GM23338 (cell line): Measurements from ENCODE around the gene REV3L. TPM values are rescaled to one million over a fixed set of nuclear protein-coding genes. Genes with fewer than 3 reads are reported as not detected.

Experiments
- ATAC-seq: fragments of 200-7000 bp; cut with Tn5 transposase; 3 replicates; pipeline ENCODE4 v1.9.1; 2020
- DNase-seq: peaks from one replicate; pipeline ENCODE4 v3.0.0-alpha.2; 2015; ENCODE audit warnings: low spot score
- H2AFZ ChIP-seq: fragments of 200-600 bp; sonication (generic); 2 replicates; pipeline ENCODE4 v1.8.0; 2016; ENCODE audit warnings: antibody characterized with exemption, mild to moderate bottlenecking, moderate library complexity
- H3F3A ChIP-seq: fragments of 200-600 bp; sonication (generic); replicated peaks from 2 replicates; pipeline ENCODE4 v1.8.0; 2017; ENCODE audit warnings: antibody characterized with exemption, mixed run types, low read depth
- H3K27ac ChIP-seq: fragments of 200-600 bp; sonication (generic); 2 replicates; pipeline ENCODE4 v1.6.1; 2016; ENCODE audit warnings: low read depth
- H3K27me3 ChIP-seq: fragments of 200-600 bp; sonication (generic); 2 replicates; pipeline ENCODE4 v1.8.0; 2016; ENCODE audit warnings: mild to moderate bottlenecking, mixed run types, moderate library complexity; ENCODE audit not compliant: insufficient read depth
- H3K36me3 ChIP-seq: fragments of 200-600 bp; sonication (generic); 2 replicates; pipeline ENCODE4 v1.8.0; 2016; ENCODE audit warnings: mild to moderate bottlenecking; ENCODE audit not compliant: insufficient read depth
- H3K4me1 ChIP-seq: fragments of 200-600 bp; sonication (generic); 2 replicates; pipeline ENCODE4 v1.8.0; 2016; ENCODE audit warnings: mild to moderate bottlenecking, moderate library complexity; ENCODE audit not compliant: insufficient read depth
- H3K4me2 ChIP-seq: fragments of 200-600 bp; sonication (generic); 2 replicates; pipeline ENCODE4 v1.7.1; 2017; ENCODE audit warnings: mixed run types
- H3K4me3 ChIP-seq: fragments of 200-600 bp; sonication (generic); 2 replicates; pipeline ENCODE4 v1.6.1; 2016; ENCODE audit warnings: mixed run types
- H3K79me2 ChIP-seq: fragments of 200-600 bp; sonication (generic); replicated peaks from 2 replicates; pipeline ENCODE4 v1.8.0; 2017; ENCODE audit warnings: mild to moderate bottlenecking; ENCODE audit not compliant: insufficient read depth
- H3K9me2 ChIP-seq: fragments of 200-600 bp; sonication (generic); 2 replicates; pipeline ENCODE4 v1.8.0; 2017; ENCODE audit not compliant: insufficient read depth
- H4K20me1 ChIP-seq: fragments of 200-600 bp; sonication (generic); replicated peaks from 2 replicates; pipeline ENCODE4 v1.8.0; 2017; ENCODE audit warnings: mild to moderate bottlenecking; ENCODE audit not compliant: insufficient read depth
- H3K27ac Mint-ChIP-seq: 2 replicates; pipeline ENCODE4 v1.8.0; 2020; ENCODE audit warnings: inconsistent platforms, mild to moderate bottlenecking, moderate library complexity, mixed read lengths
- H3K27me3 Mint-ChIP-seq: 3 replicates; pipeline ENCODE4 v1.8.0; 2022; ENCODE audit warnings: low read depth, mild to moderate bottlenecking, moderate library complexity, mixed read lengths, inconsistent platforms; ENCODE audit not compliant: insufficient read depth, poor library complexity
- H3K36me3 Mint-ChIP-seq: 3 replicates; pipeline ENCODE4 v1.8.0; 2021; ENCODE audit warnings: low read depth, mild to moderate bottlenecking, inconsistent platforms, moderate library complexity, mixed read lengths
- H3K4me1 Mint-ChIP-seq: 3 replicates; pipeline ENCODE4 v1.8.0; 2020; ENCODE audit warnings: mild to moderate bottlenecking, inconsistent platforms, mixed read lengths
- H3K4me3 Mint-ChIP-seq: 3 replicates; pipeline ENCODE4 v1.8.0; 2021; ENCODE audit warnings: moderate library complexity, mild to moderate bottlenecking, inconsistent platforms, mixed read lengths
- H3K9me3 Mint-ChIP-seq: 3 replicates; pipeline ENCODE4 v1.8.0; 2020; ENCODE audit warnings: moderate library complexity, mild to moderate bottlenecking, inconsistent platforms, mixed read lengths
- CREB1 ChIP-seq: fragments of 250-450 bp; sonication (Bioruptor Pico); IDR thresholded peaks from 2 replicates; pipeline ENCODE4 v1.5.0; 2020; ENCODE audit warnings: low read depth, mild to moderate bottlenecking, moderate library complexity
- EZH2 ChIP-seq: fragments of 200-600 bp; sonication (generic); IDR thresholded peaks from one replicate; pipeline ENCODE4 v1.8.0; 2017; ENCODE audit warnings: antibody characterized with exemption, mild to moderate bottlenecking, low read depth; ENCODE audit not compliant: unreplicated experiment
- EZH2phosphoT487 ChIP-seq: fragments of 200-600 bp; sonication (generic); IDR thresholded peaks from one replicate; pipeline ENCODE4 v1.8.1; 2018; ENCODE audit warnings: antibody characterized with exemption; ENCODE audit not compliant: unreplicated experiment
- JUNB ChIP-seq: IDR thresholded peaks from one replicate; pipeline ENCODE4 v1.6.1; 2016; ENCODE audit warnings: antibody characterized with exemption; ENCODE audit not compliant: unreplicated experiment
- NANOG ChIP-seq: IDR thresholded peaks from 2 replicates; pipeline ENCODE4 v1.6.1; 2016; ENCODE audit warnings: antibody characterized with exemption, borderline replicate concordance
- POLR2AphosphoS5 ChIP-seq: IDR thresholded peaks from 2 replicates; pipeline ENCODE4 v1.6.1; 2016; ENCODE audit warnings: antibody characterized with exemption, low read depth
- STAT1 ChIP-seq: IDR thresholded peaks from one replicate; pipeline ENCODE4 v1.6.1; 2016; ENCODE audit warnings: antibody characterized with exemption; ENCODE audit not compliant: unreplicated experiment
- ZNF114 ChIP-seq: fragments of 250-450 bp; sonication (Bioruptor Pico); IDR thresholded peaks from 2 replicates; pipeline ENCODE4 v1.5.0; 2020; ENCODE audit warnings: mild to moderate bottlenecking, moderate library complexity
- ZNF331 ChIP-seq: fragments of 250-450 bp; sonication (Bioruptor Pico); IDR thresholded peaks from 2 replicates; pipeline ENCODE4 v1.5.0; 2020; ENCODE audit warnings: low read depth, mild to moderate bottlenecking, moderate library complexity
- polyA plus RNA-seq: library from polyadenylated mRNA; unstranded; fragments of >200 nt; fragmentation: Nextera tagmentation; extraction: Ambion mirVana; gene quantifications from 2 replicates; pipeline ENCODE4 v1.2.1, GENCODE V29; 2016
- total RNA-seq: library from RNA; depleted of rRNA; stranded (reverse); fragments of >200 nt; shearing (Covaris generic); gene quantifications from 2 replicates; pipeline ENCODE4 v1.2.3, GENCODE V29; 2014
- TF ChIP-seq, protein P1 (sequence below): fragments of 250-450 bp; sonication (Bioruptor Pico); IDR thresholded peaks from 2 replicates; pipeline ENCODE4 v1.5.0; 2020; ENCODE audit warnings: mild to moderate bottlenecking, moderate library complexity
- TF ChIP-seq, protein P2 (sequence below): IDR thresholded peaks from 2 replicates; pipeline ENCODE4 v1.6.1; 2016; ENCODE audit warnings: antibody characterized with exemption
- TF ChIP-seq, protein P3 (sequence below): IDR thresholded peaks from one replicate; pipeline ENCODE4 v1.6.1; 2018; ENCODE audit warnings: antibody characterized with exemption; ENCODE audit not compliant: unreplicated experiment
- TF ChIP-seq, protein P4 (sequence below), 2 experiments: fragments of 200-600 bp in 1 of 2; sonication (generic) in 1 of 2; conservative IDR thresholded peaks; 2 replicates each; pipeline versions ENCODE4 v1.5.1 to v1.6.1; 2016 to 2017; ENCODE audit warnings: antibody characterized with exemption in 2 of 2, low read depth in 2 of 2, mild to moderate bottlenecking in 2 of 2, moderate library complexity in 1 of 2

Gene REV3L
- total and polyA plus RNA-seq, 2 experiments from 2014 or later: 8.3 to 13.1 TPM

DNA sequence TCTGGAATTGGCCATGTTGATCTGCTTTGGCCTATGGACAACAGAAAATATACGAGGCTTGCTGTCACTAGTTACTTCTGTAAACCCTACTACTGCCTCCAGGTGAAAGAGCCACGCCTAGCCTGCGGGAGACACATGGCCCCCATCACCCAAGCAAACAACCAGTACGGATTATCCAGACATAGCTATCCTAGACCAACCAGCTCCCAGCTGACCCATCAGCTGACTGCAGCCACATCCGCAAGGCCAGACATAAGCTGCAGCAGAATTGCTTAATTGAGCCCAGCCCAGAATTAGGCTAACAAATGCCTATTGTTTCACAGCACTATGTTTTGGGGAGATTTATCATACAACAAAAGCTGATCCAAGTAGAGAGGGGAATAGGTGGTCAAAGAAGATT lies 13.5 kb downstream of the REV3L start:
- no peaks in the 10 kb centered on the region; the same call in 1 of the 2 replicates for H3K27me3 ChIP-seq
- no peak overlapping the region for H3K4me3 ChIP-seq
- DNase-seq (peak; percentile 34), ATAC-seq (peak; percentile 72)
- no peaks in the 10 kb centered on the region for H3K9me3 Mint-ChIP-seq
- H3K36me3 ChIP-seq: no peaks in the 10 kb centered on the region
- H4K20me1 ChIP-seq: peaks cover 12% of the 10 kb centered on the region; the same call in 1 of the 2 replicates
- no peak overlapping the region for H2AFZ ChIP-seq
- H3K4me3 Mint-ChIP-seq: no peak overlapping the region
- H3K4me1 ChIP-seq: 0 out of 2 replicates have a peak, but pooled peaks cover 3% of the 10 kb centered on the region
- H3F3A ChIP-seq: no peaks in the 10 kb centered on the region
- H3K79me2 ChIP-seq: 0 out of 2 replicates have a peak, but pooled peaks cover 4% of the 10 kb centered on the region
- H3K36me3 Mint-ChIP-seq: no peaks in the 10 kb centered on the region
- H3K4me2 ChIP-seq: no peak overlapping the region
- H3K9me2 ChIP-seq: no peaks in the 10 kb centered on the region
- no peak overlapping the region for H3K27ac Mint-ChIP-seq
- H3K27me3 Mint-ChIP-seq: no peaks in the 10 kb centered on the region
- peaks cover 4% of the 10 kb centered on the region; the same call in 1 of the 3 replicates for H3K4me1 Mint-ChIP-seq
- TF ChIP-seq, protein P1, sequence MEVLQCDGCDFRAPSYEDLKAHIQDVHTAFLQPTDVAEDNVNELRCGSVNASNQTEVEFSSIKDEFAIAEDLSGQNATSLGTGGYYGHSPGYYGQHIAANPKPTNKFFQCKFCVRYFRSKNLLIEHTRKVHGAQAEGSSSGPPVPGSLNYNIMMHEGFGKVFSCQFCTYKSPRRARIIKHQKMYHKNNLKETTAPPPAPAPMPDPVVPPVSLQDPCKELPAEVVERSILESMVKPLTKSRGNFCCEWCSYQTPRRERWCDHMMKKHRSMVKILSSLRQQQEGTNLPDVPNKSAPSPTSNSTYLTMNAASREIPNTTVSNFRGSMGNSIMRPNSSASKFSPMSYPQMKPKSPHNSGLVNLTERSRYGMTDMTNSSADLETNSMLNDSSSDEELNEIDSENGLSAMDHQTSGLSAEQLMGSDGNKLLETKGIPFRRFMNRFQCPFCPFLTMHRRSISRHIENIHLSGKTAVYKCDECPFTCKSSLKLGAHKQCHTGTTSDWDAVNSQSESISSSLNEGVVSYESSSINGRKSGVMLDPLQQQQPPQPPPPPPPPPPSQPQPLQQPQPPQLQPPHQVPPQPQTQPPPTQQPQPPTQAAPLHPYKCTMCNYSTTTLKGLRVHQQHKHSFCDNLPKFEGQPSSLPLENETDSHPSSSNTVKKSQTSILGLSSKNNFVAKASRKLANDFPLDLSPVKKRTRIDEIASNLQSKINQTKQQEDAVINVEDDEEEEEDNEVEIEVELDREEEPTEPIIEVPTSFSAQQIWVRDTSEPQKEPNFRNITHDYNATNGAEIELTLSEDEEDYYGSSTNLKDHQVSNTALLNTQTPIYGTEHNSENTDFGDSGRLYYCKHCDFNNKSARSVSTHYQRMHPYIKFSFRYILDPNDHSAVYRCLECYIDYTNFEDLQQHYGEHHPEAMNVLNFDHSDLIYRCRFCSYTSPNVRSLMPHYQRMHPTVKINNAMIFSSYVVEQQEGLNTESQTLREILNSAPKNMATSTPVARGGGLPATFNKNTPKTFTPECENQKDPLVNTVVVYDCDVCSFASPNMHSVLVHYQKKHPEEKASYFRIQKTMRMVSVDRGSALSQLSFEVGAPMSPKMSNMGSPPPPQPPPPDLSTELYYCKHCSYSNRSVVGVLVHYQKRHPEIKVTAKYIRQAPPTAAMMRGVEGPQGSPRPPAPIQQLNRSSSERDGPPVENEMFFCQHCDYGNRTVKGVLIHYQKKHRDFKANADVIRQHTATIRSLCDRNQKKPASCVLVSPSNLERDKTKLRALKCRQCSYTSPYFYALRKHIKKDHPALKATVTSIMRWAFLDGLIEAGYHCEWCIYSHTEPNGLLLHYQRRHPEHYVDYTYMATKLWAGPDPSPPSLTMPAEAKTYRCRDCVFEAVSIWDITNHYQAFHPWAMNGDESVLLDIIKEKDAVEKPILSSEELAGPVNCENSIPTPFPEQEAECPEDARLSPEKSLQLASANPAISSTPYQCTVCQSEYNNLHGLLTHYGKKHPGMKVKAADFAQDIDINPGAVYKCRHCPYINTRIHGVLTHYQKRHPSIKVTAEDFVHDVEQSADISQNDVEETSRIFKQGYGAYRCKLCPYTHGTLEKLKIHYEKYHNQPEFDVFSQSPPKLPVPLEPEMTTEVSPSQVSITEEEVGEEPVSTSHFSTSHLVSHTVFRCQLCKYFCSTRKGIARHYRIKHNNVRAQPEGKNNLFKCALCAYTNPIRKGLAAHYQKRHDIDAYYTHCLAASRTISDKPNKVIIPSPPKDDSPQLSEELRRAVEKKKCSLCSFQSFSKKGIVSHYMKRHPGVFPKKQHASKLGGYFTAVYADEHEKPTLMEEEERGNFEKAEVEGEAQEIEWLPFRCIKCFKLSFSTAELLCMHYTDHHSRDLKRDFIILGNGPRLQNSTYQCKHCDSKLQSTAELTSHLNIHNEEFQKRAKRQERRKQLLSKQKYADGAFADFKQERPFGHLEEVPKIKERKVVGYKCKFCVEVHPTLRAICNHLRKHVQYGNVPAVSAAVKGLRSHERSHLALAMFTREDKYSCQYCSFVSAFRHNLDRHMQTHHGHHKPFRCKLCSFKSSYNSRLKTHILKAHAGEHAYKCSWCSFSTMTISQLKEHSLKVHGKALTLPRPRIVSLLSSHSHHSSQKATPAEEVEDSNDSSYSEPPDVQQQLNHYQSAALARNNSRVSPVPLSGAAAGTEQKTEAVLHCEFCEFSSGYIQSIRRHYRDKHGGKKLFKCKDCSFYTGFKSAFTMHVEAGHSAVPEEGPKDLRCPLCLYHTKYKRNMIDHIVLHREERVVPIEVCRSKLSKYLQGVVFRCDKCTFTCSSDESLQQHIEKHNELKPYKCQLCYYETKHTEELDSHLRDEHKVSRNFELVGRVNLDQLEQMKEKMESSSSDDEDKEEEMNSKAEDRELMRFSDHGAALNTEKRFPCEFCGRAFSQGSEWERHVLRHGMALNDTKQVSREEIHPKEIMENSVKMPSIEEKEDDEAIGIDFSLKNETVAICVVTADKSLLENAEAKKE (CRISPR knock-in tag): no peak
- TF ChIP-seq, protein P2, sequence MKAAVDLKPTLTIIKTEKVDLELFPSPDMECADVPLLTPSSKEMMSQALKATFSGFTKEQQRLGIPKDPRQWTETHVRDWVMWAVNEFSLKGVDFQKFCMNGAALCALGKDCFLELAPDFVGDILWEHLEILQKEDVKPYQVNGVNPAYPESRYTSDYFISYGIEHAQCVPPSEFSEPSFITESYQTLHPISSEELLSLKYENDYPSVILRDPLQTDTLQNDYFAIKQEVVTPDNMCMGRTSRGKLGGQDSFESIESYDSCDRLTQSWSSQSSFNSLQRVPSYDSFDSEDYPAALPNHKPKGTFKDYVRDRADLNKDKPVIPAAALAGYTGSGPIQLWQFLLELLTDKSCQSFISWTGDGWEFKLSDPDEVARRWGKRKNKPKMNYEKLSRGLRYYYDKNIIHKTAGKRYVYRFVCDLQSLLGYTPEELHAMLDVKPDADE: no peak
- TF ChIP-seq CREB1 (CRISPR knock-in tag) (no peak), STAT1 (no peak), ZNF331 (CRISPR knock-in tag) (no peak), NANOG (no peak), EZH2 (no peak), ZNF114 (CRISPR knock-in tag) (no peak), JUNB (no peak), POLR2AphosphoS5 (no peak), EZH2phosphoT487 (no peak)
- TF ChIP-seq, protein P3, sequence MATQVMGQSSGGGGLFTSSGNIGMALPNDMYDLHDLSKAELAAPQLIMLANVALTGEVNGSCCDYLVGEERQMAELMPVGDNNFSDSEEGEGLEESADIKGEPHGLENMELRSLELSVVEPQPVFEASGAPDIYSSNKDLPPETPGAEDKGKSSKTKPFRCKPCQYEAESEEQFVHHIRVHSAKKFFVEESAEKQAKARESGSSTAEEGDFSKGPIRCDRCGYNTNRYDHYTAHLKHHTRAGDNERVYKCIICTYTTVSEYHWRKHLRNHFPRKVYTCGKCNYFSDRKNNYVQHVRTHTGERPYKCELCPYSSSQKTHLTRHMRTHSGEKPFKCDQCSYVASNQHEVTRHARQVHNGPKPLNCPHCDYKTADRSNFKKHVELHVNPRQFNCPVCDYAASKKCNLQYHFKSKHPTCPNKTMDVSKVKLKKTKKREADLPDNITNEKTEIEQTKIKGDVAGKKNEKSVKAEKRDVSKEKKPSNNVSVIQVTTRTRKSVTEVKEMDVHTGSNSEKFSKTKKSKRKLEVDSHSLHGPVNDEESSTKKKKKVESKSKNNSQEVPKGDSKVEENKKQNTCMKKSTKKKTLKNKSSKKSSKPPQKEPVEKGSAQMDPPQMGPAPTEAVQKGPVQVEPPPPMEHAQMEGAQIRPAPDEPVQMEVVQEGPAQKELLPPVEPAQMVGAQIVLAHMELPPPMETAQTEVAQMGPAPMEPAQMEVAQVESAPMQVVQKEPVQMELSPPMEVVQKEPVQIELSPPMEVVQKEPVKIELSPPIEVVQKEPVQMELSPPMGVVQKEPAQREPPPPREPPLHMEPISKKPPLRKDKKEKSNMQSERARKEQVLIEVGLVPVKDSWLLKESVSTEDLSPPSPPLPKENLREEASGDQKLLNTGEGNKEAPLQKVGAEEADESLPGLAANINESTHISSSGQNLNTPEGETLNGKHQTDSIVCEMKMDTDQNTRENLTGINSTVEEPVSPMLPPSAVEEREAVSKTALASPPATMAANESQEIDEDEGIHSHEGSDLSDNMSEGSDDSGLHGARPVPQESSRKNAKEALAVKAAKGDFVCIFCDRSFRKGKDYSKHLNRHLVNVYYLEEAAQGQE: no peak
- TF ChIP-seq, protein P4, sequence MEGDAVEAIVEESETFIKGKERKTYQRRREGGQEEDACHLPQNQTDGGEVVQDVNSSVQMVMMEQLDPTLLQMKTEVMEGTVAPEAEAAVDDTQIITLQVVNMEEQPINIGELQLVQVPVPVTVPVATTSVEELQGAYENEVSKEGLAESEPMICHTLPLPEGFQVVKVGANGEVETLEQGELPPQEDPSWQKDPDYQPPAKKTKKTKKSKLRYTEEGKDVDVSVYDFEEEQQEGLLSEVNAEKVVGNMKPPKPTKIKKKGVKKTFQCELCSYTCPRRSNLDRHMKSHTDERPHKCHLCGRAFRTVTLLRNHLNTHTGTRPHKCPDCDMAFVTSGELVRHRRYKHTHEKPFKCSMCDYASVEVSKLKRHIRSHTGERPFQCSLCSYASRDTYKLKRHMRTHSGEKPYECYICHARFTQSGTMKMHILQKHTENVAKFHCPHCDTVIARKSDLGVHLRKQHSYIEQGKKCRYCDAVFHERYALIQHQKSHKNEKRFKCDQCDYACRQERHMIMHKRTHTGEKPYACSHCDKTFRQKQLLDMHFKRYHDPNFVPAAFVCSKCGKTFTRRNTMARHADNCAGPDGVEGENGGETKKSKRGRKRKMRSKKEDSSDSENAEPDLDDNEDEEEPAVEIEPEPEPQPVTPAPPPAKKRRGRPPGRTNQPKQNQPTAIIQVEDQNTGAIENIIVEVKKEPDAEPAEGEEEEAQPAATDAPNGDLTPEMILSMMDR (conservative IDR thresholded peaks at IDR 0.05; ENCODE audit: low read depth in 2 of 2): no peak
- no peak overlapping the region for H3K27ac ChIP-seq
